ENCODE measurements around the gene SH3BP4.

SH3BP4 gene

DNA sequence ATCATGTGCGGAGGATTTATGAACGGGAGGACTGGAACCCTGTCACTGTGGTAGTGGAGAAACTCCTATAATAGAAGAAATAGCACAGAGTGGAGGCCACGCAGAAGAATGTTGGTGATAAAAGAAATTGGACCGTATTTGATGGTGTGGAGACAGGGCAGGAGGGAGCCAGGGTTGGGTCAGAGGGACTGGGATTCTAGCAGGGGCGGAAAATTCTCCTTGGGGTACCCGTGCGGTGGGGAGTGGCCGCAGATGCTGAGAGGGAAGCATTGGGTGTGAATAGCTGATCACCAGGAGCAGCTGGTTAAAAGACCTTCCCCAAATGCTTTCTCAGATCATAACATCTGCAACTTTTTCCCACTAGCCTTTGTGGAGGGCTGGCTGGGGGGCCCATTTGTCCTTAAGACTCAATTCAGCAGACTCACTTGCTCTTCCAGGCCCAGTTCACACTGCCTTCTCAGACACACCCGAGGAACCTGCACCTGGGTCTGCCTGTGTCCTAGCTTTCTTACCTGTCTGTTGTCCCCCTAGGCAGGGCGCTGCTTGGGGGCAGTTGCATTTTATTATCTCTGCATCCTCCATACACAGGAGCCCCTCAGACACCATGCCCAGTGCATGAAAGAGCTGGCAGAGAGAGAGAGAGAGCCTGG, 7.1 kb downstream of the SH3BP4 start:
- Histone ChIP-seq H3K4me3 (ENCODE audit: low read depth in 1 of 2, low read length in 2 of 2) (no peak overlapping the region), H4K20me1 (ENCODE audit: insufficient read depth, low read length) (no peaks in the 10 kb centered on the region), H2AFZ (ENCODE audit: low read depth, low read length) (no peak overlapping the region), H3K9ac (ENCODE audit: low read depth, low read length) (no peak overlapping the region), H3K27ac (ENCODE audit: low read length) (no peak overlapping the region), H3K9me3 (ENCODE audit: insufficient read depth, low read length, severe bottlenecking) (no peaks in the 10 kb centered on the region), H3K4me2 (ENCODE audit: insufficient read depth, low read length) (no peak overlapping the region), H3K27me3 (ENCODE audit: insufficient read depth, low read length, poor library complexity) (peaks cover 13% of the 10 kb centered on the region), H3K36me3 (ENCODE audit: insufficient read depth, low read length) (no peaks in the 10 kb centered on the region), H3K4me1 (ENCODE audit: insufficient read depth, low read length) (no peaks in the 10 kb centered on the region), H3K79me2 (ENCODE audit: insufficient read depth, low read length) (no peaks in the 10 kb centered on the region)
- ATAC-seq (ENCODE audit: insufficient read depth, low read depth) (no peak), DNase-seq (no peak)
- TF ChIP-seq EZH2 (IDR thresholded peaks at IDR 0.05; ENCODE audit: borderline replicate concordance, low read depth, low read length, severe bottlenecking) = no peak
- TF ChIP-seq, protein P1, sequence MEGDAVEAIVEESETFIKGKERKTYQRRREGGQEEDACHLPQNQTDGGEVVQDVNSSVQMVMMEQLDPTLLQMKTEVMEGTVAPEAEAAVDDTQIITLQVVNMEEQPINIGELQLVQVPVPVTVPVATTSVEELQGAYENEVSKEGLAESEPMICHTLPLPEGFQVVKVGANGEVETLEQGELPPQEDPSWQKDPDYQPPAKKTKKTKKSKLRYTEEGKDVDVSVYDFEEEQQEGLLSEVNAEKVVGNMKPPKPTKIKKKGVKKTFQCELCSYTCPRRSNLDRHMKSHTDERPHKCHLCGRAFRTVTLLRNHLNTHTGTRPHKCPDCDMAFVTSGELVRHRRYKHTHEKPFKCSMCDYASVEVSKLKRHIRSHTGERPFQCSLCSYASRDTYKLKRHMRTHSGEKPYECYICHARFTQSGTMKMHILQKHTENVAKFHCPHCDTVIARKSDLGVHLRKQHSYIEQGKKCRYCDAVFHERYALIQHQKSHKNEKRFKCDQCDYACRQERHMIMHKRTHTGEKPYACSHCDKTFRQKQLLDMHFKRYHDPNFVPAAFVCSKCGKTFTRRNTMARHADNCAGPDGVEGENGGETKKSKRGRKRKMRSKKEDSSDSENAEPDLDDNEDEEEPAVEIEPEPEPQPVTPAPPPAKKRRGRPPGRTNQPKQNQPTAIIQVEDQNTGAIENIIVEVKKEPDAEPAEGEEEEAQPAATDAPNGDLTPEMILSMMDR (IDR thresholded peaks at IDR 0.05; ENCODE audit: borderline replicate concordance, extremely low read depth, low read length, poor library complexity, severe bottlenecking) = no peak

DNA sequence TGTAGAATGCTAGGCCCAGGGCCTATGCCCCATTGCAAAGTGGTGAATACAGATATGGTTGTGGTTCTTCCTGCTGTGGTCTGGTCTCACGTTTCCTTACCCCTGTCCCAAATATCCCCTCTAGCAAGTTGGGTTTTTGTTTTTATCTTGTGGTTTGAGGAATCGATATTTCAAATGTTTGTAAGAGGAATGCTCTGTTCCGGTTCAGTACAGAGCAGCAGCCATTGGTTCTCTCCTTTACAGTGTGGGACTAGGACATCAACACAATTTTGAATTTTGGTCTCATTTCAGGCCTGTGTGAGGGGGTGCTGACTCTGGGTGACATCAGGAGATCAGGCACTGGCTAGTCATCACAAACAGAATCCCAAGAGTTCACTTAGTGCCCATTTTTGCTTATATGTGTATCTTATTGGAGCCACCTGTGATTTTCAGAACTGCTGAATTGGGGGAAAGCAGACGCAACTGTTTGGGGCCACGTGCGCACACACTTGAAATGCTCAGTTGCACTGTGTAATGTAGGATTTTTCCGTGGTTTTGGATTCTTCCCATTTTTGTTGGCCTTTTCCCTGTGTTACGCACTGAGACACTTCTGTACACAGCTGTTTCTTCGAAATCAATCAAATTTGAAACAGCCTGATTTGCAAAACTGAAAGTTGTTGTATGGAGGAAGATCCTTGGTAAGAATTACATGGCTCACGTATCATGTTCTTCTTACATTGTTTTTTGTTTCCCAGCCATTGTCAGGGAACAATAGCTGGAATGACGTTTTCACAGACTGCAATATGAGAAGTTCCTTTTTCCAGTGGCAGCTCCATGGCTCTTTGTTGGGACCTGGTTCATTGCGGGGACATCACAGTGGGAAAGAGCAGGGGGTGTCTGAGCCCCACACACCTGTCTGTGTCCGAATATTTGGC, 8.6 kb downstream of the SH3BP4 start:
- Histone ChIP-seq H3K4me3 (ENCODE audit: low read depth in 1 of 2, low read length in 2 of 2) (no peak overlapping the region), H3K4me2 (ENCODE audit: insufficient read depth, low read length) (no peak overlapping the region), H3K79me2 (ENCODE audit: insufficient read depth, low read length) (no peaks in the 10 kb centered on the region), H3K4me1 (ENCODE audit: insufficient read depth, low read length) (no peaks in the 10 kb centered on the region), H2AFZ (ENCODE audit: low read depth, low read length) (no peak overlapping the region), H3K9ac (ENCODE audit: low read depth, low read length) (no peak overlapping the region), H3K27me3 (ENCODE audit: insufficient read depth, low read length, poor library complexity) (peaks cover 8% of the 10 kb centered on the region), H3K9me3 (ENCODE audit: insufficient read depth, low read length, severe bottlenecking) (no peaks in the 10 kb centered on the region), H3K36me3 (ENCODE audit: insufficient read depth, low read length) (no peaks in the 10 kb centered on the region), H4K20me1 (ENCODE audit: insufficient read depth, low read length) (no peaks in the 10 kb centered on the region), H3K27ac (ENCODE audit: low read length) (no peak overlapping the region)
- no peak for ATAC-seq (ENCODE audit: insufficient read depth, low read depth)
- TF ChIP-seq, protein P1 (IDR thresholded peaks at IDR 0.05; ENCODE audit: borderline replicate concordance, extremely low read depth, low read length, poor library complexity, severe bottlenecking) = no peak
- no peak for TF ChIP-seq EZH2 (IDR thresholded peaks at IDR 0.05; ENCODE audit: borderline replicate concordance, low read depth, low read length, severe bottlenecking)
- DNase-seq = no peak

DNA sequence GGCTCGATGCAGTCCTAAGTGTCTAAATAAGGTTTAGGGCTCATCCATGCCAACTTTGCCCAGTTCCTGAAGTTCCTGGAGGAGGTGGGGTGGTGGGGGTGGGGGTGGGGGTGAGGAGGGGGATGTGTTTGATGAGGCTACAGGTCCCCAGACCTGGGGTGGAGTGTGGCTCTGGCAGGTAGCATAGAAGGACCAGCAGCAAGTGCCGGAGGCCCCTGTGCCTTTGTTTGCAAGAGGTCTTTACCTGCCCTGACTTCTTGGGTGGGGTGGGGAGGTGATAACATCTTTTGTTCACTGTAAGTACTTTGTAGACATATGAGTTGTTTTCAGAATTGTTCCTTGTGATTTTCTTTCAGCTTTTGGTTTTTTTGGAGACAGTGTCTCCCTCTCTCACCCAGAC, 10.0 kb downstream of the SH3BP4 start:
- Histone ChIP-seq H3K36me3 (ENCODE audit: insufficient read depth, low read length) (no peaks in the 10 kb centered on the region), H3K27me3 (ENCODE audit: insufficient read depth, low read length, poor library complexity) (peaks cover 7% of the 10 kb centered on the region), H4K20me1 (ENCODE audit: insufficient read depth, low read length) (no peaks in the 10 kb centered on the region), H3K9ac (ENCODE audit: low read depth, low read length) (no peak overlapping the region), H3K79me2 (ENCODE audit: insufficient read depth, low read length) (no peaks in the 10 kb centered on the region), H3K4me1 (ENCODE audit: insufficient read depth, low read length) (no peaks in the 10 kb centered on the region), H3K4me2 (ENCODE audit: insufficient read depth, low read length) (no peak overlapping the region), H2AFZ (ENCODE audit: low read depth, low read length) (no peak overlapping the region), H3K4me3 (ENCODE audit: low read depth in 1 of 2, low read length in 2 of 2) (no peak overlapping the region), H3K27ac (ENCODE audit: low read length) (no peak overlapping the region), H3K9me3 (ENCODE audit: insufficient read depth, low read length, severe bottlenecking) (no peaks in the 10 kb centered on the region)
- no peak for TF ChIP-seq EZH2 (IDR thresholded peaks at IDR 0.05; ENCODE audit: borderline replicate concordance, low read depth, low read length, severe bottlenecking)
- TF ChIP-seq, protein P1 (IDR thresholded peaks at IDR 0.05; ENCODE audit: borderline replicate concordance, extremely low read depth, low read length, poor library complexity, severe bottlenecking) = no peak
- DNase-seq = no peak
- no peak for ATAC-seq (ENCODE audit: insufficient read depth, low read depth)

All from DND-41 (cell line).